ENCODE data around the gene MCRS1.

DNA sequence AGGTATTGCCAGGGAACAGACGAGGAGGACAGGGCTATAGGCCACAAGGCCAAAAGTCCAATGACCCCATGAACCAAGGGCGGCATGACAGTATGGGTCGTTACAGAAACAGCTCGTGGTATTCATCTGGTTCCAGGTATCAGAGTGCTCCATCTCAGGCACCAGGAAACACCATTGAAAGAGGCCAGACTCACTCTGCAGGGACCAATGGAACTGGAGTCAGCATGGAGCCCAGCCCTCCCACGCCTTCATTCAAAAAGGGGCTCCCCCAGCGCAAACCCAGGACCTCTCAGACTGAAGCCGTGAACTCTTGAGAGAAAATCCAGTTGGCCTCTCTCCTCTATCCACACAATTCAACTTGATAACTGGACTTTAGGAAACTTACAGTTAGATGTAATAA is 42.0 kb downstream of the MCRS1 start:
- TF ChIP-seq CTCF (IDR thresholded peaks at IDR 0.05) (no peak), POLR2A (IDR thresholded peaks at IDR 0.05) (no peak)

All from thyroid gland (tissue), 4 donors.